Esophagus muscularis mucosa (tissue), 4 donors: Measurements from ENCODE around the gene KIRREL3. TPM values are rescaled to one million over a fixed set of nuclear protein-coding genes. Genes with fewer than 3 reads are reported as not detected.
"Not testable (repeated sequence)": the region's sequence is repeated elsewhere in the genome, so short reads cannot be mapped to it uniquely, and the experiment has no call there.

Source experiments
- DNase-seq: peaks from one replicate; pipeline ENCODE4 v3.0.0-alpha.2; 2017; ENCODE audit errors: extremely low spot score
- H3K27ac ChIP-seq, 4 donors: fragments of 200-600 bp; sonication (generic); replicated peaks in 1 of 4; 1 replicate in 3 of 4; 2 replicates in 1 of 4; pipeline ENCODE4 v1.5.1; 2016 to 2019; ENCODE audit warnings: mild to moderate bottlenecking in 1 of 4
- H3K27me3 ChIP-seq, 4 donors: fragments of 200-600 bp; sonication (generic); one replicate each; pipeline versions ENCODE4 v1.5.1 to v1.6.0; 2016 to 2019
- H3K36me3 ChIP-seq, 4 donors: fragments of 200-600 bp; sonication (generic); one replicate each; pipeline ENCODE4 v1.5.1; 2016 to 2019
- H3K4me1 ChIP-seq, 4 donors: fragments of 200-600 bp; sonication (generic); one replicate each; pipeline ENCODE4 v1.5.1; 2016 to 2019
- H3K4me3 ChIP-seq, 4 donors: fragments of 200-600 bp; sonication (generic); 1 replicate in 2 of 4; 2 replicates in 2 of 4; pipeline ENCODE4 v1.5.1; 2016 to 2019; ENCODE audit warnings: mild to moderate bottlenecking in 4 of 4, moderate library complexity in 1 of 4
- H3K9me3 ChIP-seq, 4 donors: fragments of 200-600 bp; sonication (generic); 1 replicate in 3 of 4; 2 replicates in 1 of 4; pipeline ENCODE4 v1.5.1; 2016 to 2019
- CTCF ChIP-seq, 3 experiments: fragments of 200-600 bp in 2 of 3; fragments of 450-650 bp in 1 of 3; sonication (generic) in 2 of 3; IDR thresholded peaks; one replicate each; pipeline ENCODE4 v1.5.1; 2017 to 2019; ENCODE audit warnings: antibody characterized with exemption in 3 of 3, mild to moderate bottlenecking in 2 of 3, moderate library complexity in 1 of 3
- EP300 ChIP-seq: sonication (generic); formaldehyde crosslinking; IDR thresholded peaks from one replicate; pipeline ENCODE4 v1.6.1; 2017; ENCODE audit warnings: antibody characterized with exemption
- POLR2A ChIP-seq: fragments of 450-650 bp; IDR thresholded peaks from one replicate; pipeline ENCODE4 v1.6.1; 2017; ENCODE audit warnings: antibody characterized with exemption, moderate library complexity, mild to moderate bottlenecking, low read depth
- POLR2AphosphoS5 ChIP-seq, 2 donors: sonication (generic); formaldehyde crosslinking; IDR thresholded peaks; one replicate each; pipeline ENCODE4 v1.6.1; 2017; ENCODE audit warnings: antibody characterized with exemption in 2 of 2
- WGBS: methylation state at CpG from one replicate; pipeline ENCODE4 v1.1.5; 2018; 5-methylcytosine and 5-hydroxymethylcytosine counted together
- intact Hi-C: fragments of 100-400 bp; cut with DNase I; formaldehyde crosslinking; loops from one replicate; pipeline ENCODE4 v1.15.1; 2023
- total RNA-seq, 4 donors: library from RNA; depleted of rRNA; stranded (reverse); fragments of >200 nt; gene quantifications; one replicate each; pipeline versions ENCODE4 v1.1.0 to v1.2.1, GENCODE V29; 2016

Gene KIRREL3
- total RNA-seq, 4 donors from 2014 or later = 1.7 to 6.5 (median 3.1) TPM

GRCh38 chr11:126963603-126964363 is 36.8 kb downstream of the KIRREL3 start:
- DNase-seq = no peak
- peaks cover 0 to 31% (median 0%) of the 10 kb centered on the region in 4 donors for H3K27me3 ChIP-seq
- intact Hi-C loops = no loop called here
- no peak overlapping the region for H3K4me3 ChIP-seq
- no peak overlapping the region for H3K27ac ChIP-seq
- no peaks in the 10 kb centered on the region for H3K36me3 ChIP-seq
- TF ChIP-seq EP300 (no peak), POLR2AphosphoS5 (IDR thresholded peaks at IDR 0.05) (no peak), POLR2A (no peak), CTCF (IDR thresholded peaks at IDR 0.05) (no peak)
- 83% methylated on average over 3 of the region's 3 CpGs for WGBS
- no peaks in the 10 kb centered on the region for H3K9me3 ChIP-seq
- no peaks in the 10 kb centered on the region for H3K4me1 ChIP-seq

GRCh38 chr11:126963115-126963514 is 37.5 kb downstream of the KIRREL3 start:
- no peak for DNase-seq
- 60% methylated on average over 1 of the region's 1 CpG for WGBS
- H3K27ac ChIP-seq = no peak overlapping the region
- intact Hi-C loops = no loop called here
- no peak overlapping the region for H3K4me3 ChIP-seq
- no peaks in the 10 kb centered on the region for H3K9me3 ChIP-seq
- no peaks in the 10 kb centered on the region for H3K4me1 ChIP-seq
- H3K36me3 ChIP-seq = no peaks in the 10 kb centered on the region
- TF ChIP-seq CTCF (IDR thresholded peaks at IDR 0.05) = no peak
- no peak for TF ChIP-seq EP300
- TF ChIP-seq POLR2A = no peak
- TF ChIP-seq POLR2AphosphoS5 (IDR thresholded peaks at IDR 0.05) = no peak
- peaks cover 0 to 25% (median 0%) of the 10 kb centered on the region in 4 donors for H3K27me3 ChIP-seq

GRCh38 chr11:126959700-126960099 is 40.9 kb downstream of the KIRREL3 start:
- no peaks in the 10 kb centered on the region for H3K36me3 ChIP-seq
- H3K27ac ChIP-seq = no peak overlapping the region
- TF ChIP-seq EP300 (no peak), POLR2A (no peak), CTCF (IDR thresholded peaks at IDR 0.05) (no peak), POLR2AphosphoS5 (IDR thresholded peaks at IDR 0.05) (no peak)
- 83% methylated on average over 4 of the region's 4 CpGs for WGBS
- no peak overlapping the region for H3K4me3 ChIP-seq
- H3K27me3 ChIP-seq = peaks cover 0 to 5% (median 0%) of the 10 kb centered on the region in 4 donors
- H3K9me3 ChIP-seq = no peaks in the 10 kb centered on the region
- no peak for DNase-seq
- intact Hi-C loops = no loop called here
- H3K4me1 ChIP-seq = no peaks in the 10 kb centered on the region

GRCh38 chr11:126956635-126957034 is 43.9 kb downstream of the KIRREL3 start:
- DNase-seq = no peak
- no peaks in the 10 kb centered on the region for H3K9me3 ChIP-seq
- TF ChIP-seq EP300 (no peak), CTCF (IDR thresholded peaks at IDR 0.05) (no peak), POLR2AphosphoS5 (IDR thresholded peaks at IDR 0.05) (no peak), POLR2A (no peak)
- no peaks in the 10 kb centered on the region for H3K36me3 ChIP-seq
- peaks cover 0 to 5% (median 0%) of the 10 kb centered on the region in 4 donors for H3K27me3 ChIP-seq
- 82% methylated on average over 10 of the region's 10 CpGs for WGBS
- H3K4me3 ChIP-seq = no peak overlapping the region
- H3K27ac ChIP-seq = no peak overlapping the region
- H3K4me1 ChIP-seq = no peaks in the 10 kb centered on the region
- intact Hi-C loops = no loop called here

GRCh38 chr11:126952533-126952932 is 48.0 kb downstream of the KIRREL3 start:
- H3K27me3 ChIP-seq, DNase-seq, H3K4me3 ChIP-seq, H3K4me1 ChIP-seq, H3K27ac ChIP-seq, H3K9me3 ChIP-seq, H3K36me3 ChIP-seq, intact Hi-C loops: not testable (repeated sequence)
- 88% methylated on average over 2 of the region's 2 CpGs for WGBS
